GM21390 (cell line): ENCODE results near the gene AFG3L2.

Source experiments
- ATAC-seq: cut with Tn5 transposase; IDR thresholded peaks from one replicate; pipeline ENCODE4 v1.9.1; 2021; ENCODE audit not compliant: unreplicated experiment

AFG3L2 gene

DNA sequence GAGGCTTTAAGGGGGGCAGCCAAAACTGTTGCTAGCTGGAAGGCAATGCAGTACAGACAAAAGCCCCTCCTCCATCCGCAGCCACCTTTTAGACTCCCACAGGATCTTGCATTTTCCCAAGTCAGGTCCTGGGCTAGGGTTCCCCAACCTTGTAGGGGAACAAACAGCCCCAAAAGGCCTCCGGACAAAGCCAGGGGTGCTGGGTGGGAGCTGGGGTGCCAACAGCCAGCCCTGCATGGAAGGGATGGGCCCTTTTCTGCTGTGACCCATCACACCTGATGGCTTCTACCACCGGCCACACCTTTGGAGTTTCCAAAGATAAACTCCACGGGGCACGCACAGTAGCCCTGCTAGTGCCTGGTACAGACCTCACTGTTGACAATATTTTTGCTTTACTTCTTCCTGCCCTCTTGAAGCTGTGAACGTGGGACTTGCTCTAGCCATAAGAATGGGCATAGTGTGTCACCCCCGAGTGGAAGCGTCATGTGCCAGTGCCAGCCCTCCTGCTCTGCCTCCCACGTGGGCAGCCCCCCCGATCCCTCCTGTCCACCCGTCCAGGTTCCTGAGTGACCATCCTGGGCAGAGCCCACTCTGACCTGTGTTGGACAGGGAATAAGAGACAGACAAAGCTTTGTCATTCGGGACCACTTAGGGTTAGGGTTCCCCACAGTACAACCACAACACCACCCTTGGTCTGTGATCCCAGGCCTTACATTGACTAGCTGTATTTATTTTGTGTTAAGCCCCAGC lies 50.1 kb downstream of the AFG3L2 start:
- no peak for ATAC-seq

DNA sequence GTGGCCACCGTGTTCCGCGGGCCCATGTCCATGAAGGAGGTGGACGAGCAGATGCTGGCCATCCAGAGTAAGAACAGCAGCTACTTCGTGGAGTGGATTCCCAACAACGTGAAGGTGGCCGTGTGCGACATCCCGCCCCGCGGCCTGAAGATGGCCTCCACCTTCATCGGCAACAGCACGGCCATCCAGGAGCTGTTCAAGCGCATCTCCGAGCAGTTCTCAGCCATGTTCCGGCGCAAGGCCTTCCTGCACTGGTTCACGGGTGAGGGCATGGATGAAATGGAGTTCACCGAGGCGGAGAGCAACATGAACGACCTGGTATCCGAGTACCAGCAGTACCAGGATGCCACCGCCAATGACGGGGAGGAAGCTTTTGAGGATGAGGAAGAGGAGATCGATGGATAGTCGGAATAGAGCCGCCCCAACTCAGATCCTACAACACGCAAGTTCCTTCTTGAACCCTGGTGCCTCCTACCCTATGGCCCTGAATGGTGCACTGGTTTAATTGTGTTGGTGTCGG lies 51.2 kb downstream of the AFG3L2 start:
- ATAC-seq: no peak

DNA sequence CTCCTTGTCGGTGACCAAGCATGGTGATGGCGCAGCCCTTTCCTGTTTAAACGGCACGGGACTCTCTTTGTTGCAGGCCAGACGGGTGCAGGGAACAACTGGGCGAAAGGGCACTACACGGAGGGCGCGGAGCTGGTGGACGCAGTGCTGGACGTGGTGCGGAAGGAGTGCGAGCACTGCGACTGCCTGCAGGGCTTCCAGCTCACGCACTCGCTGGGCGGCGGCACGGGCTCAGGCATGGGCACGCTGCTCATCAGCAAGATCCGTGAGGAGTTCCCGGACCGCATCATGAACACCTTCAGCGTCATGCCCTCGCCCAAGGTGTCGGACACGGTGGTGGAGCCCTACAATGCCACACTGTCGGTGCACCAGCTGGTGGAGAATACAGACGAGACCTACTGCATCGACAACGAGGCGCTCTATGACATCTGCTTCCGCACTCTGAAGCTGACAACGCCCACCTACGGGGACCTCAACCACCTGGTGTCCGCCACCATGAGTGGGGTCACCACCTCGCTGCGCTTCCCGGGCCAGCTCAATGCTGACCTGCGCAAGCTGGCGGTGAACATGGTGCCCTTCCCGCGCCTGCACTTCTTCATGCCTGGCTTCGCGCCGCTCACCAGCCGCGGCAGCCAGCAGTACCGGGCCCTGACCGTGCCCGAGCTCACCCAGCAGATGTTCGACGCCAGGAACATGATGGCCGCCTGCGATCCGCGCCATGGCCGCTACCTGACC lies 51.9 kb downstream of the AFG3L2 start:
- no peak for ATAC-seq

DNA sequence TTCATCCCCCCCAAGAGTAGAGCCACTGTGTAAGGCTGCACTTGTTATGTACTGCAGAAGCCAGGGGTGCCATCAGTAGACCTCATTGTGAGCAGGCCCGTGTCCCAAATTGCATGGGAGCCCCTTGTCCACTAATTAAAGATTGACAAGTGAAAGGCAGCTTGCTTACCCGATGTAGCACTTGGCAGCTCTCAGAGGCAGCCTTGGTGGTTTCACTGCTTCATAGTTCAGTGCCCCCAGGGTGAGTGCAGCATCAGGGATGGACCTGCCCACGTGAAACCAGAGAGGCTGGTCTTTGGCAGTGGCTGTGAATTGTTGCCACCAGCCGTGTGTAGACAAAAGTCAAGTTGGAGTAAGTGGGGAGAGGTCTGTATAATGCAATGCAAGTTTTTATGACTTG lies 55.7 kb downstream of the AFG3L2 start:
- ATAC-seq: peak; percentile 75

DNA sequence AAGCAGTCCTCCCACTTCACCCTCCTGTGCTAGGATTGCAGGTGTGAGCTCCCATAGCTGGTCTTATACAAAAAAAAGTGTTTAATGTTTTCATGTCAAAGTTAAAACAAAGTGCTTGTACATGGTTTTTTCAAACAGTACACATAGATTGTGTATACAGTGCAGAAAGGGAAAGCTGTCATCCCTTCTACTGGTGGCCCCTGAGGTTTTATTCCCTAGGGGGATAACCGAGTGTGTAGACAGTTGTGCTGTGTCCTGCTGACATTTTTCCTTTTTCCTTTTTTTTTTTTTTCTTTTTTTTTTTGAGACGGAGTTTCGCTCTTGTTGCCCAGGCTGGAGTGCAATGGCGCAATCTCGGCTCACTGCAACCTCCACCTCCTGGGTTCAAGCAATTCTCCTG lies 58.2 kb downstream of the AFG3L2 start:
- no peak for ATAC-seq

DNA sequence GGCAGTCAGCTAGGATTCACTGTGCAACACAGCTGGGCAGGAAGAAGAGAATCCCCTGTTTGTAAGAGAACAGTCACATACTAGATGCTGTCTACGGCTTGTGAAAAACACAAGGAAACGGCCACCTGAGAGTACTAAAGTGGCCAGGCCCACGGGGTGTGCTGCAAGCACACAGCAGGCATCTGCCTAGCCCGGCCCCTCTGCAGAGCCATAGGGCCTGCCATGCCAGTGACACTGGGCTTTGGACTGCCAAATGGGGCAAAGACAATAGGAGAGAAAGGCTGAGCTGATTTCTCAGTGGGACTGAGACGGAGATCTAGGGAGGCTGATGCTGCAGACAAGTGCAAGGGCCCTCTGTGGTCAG lies 58.7 kb downstream of the AFG3L2 start:
- ATAC-seq: no peak

DNA sequence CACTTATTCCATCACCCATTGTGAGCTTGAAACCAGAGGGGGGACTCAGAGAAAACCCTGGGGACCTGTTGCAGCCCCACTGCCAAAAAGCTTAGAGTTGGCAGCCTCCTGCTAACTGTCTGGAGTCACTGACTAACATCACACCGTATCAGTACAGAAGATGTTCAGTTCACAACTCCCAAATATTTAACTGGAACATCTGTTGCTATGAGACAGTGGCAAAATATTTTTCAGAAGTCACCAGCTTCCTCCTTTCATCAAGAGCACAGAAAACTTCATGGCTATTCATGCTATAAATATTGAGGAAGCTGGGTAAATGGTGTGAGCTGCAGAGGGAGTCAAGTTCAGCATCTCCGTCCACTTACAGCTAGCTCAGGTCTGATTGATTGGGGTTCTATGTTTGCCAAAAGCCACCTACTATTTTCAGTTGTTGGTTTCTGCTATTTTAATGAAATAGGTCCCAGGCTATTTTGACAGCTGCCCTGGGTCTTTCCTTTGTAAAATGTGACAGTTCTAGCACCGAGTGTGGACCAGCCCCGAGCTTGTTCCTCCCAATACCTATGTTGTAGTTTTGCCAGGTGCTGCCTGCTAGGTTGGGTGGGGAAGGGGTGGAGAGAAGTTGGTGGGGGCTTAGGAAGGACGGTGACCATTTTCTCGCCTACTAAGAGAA lies 59.2 kb downstream of the AFG3L2 start:
- ATAC-seq: no peak

DNA sequence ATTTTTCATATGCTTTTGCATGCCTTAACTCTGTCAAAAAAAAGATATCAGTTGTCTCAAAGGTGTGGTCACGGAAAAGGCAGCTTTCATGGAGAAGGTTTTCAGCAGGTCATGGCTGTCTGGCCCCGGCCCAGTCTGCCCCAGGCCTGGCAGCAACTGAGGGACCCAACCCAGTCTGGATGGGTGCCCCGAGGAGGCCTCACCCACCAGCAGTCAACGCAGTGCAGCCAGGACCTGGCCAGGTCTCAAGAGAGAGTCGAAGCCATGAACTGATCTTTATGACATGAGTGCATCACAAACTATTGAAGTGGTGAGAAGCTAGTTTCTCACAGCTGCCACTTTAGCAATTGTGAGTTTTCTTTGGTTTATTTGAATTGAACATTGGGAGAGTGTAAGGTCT lies 61.1 kb downstream of the AFG3L2 start:
- ATAC-seq: no peak

DNA sequence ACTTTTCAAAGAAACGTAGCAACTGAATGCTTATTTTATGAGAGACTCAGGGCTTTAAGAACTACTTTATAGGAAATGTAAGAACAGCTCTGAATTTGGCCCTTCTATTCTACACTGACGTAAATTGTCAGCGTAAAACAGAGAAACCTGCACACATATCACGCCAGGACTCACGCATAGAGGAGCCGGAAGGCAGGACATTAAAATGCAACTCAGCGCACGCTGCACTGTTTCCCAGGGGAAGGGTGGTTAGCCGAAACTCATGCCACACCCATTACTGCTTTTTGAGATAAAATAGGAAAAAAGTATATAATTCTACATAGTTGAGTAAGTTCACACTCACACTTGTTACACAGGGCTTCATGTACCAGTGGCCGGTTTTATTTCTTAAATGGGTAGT lies 61.5 kb downstream of the AFG3L2 start:
- no peak for ATAC-seq

DNA sequence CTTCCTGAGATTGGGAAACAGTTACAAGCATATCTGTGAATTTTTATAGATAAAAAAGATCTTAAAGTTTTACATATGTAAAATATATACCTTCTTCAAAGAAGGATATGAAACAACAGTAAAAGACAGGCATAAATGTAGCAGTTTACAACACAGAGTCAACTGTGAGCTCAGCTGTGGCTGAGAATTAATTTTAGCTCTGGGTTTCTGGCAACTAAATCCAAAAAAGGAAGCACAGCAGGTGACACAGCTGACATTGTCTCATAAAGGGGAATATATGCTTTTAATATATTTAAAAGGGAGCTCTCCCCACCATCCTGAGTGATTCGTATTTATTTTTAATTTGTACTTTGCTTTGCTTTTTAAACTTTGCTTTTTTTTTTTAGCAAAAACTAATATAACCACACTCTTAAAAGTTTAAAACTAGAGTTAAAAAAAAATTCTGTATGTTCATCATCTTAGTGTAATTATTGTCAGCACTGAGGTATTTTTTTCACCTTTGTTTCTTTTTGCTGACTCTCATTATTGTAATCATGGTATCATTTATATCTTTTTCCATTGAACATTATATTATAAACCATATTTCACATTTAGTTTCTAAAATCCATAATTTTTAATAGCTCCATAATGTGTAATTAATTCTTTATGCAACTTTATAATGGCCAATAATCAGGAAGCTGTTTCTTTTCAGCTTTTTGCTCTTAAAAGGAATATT lies 62.3 kb downstream of the AFG3L2 start:
- no peak for ATAC-seq

DNA sequence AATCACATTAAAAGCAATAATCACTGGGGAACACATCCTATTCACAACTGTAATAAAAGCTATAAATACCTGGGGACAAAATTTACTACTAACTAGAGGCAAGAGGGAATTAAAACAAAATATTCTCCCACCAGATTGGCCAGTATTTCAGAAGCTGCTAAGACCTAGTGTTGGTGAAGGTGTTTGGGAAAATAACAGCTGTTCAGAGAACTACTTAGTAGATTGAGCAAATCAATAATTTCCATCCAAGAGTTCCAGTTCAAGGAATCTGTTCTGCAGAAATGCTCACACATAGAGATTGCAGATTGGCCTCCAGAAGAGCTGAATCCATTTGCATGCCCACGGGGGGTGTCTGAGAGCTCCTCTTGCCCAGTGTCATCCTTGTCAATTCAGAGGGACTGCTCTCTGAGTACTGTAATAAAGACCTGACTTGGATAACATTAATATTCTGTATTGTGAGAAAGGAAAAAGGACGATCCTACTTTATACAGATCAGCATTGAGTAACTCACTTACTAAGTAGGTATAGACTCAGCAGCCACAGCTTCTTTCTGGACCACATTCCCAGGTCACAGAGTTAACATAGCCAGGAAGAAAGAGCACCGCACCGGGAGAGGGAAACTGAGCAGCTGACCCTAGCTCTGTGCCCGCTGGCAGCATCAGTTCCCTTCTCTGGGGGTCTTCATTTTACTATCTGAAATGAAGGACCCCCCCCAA lies 63.3 kb downstream of the AFG3L2 start:
- no peak for ATAC-seq

DNA sequence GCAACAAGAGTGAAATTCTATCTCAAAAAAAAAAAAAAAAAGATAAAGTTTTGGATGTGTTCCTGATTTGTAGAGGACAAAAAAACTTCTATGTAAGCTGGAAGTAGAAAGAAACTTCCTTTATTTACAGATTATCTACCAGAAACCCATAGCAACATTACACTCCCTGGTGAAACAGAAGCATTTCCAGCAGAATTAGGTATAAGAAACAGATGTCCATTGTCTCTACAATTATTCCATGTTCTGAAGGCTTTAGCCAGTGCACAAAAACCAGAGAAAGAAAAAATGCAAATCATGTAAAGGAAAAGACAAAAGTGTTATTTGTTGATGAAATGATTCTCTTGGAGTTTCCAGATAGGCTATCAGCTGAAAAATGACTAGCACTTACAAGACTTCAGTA lies 64.1 kb downstream of the AFG3L2 start:
- no peak for ATAC-seq

DNA sequence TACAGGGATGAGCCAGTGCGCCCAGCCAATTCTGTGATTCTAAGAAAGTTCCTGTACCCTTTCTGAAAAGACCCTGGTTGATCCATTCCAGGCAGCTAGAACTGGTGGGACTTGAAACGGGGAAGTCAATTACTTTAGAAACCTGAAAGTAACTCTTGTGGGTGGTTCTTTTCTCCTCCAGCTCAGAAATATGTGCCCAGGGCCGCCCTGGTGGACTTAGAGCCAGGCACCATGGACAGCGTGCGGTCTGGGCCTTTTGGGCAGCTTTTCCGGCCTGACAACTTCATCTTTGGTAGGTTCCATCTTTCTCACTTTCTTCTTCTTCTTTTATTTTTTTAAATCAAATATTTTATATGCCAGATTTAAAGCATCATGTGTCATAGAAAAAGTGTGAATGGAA lies 66.3 kb downstream of the AFG3L2 start:
- no peak for ATAC-seq

DNA sequence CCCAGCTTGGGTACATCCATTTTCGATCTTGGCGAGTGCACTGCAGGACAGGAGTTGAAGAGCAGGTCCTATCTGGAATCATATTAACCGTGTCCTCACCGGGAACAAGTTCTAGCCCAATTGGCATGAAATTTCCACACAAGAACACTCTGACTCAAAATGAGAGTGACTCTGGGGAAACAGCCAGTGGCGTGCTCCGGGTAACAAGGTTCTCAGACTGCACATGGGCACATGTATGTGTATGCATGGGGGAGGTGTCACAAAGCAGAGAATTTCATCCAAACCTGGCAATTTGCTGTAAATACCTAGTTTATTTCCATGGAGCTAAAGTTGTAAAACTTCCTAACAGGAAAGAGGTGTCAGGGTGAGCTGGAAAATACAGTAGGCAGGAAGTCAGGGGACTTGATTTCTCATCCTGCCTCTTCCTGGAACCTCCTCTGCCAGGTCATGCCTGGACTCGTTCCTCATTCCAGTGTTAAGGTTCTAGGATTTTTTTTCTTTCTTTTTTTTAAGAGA lies 67.3 kb downstream of the AFG3L2 start:
- no peak for ATAC-seq

DNA sequence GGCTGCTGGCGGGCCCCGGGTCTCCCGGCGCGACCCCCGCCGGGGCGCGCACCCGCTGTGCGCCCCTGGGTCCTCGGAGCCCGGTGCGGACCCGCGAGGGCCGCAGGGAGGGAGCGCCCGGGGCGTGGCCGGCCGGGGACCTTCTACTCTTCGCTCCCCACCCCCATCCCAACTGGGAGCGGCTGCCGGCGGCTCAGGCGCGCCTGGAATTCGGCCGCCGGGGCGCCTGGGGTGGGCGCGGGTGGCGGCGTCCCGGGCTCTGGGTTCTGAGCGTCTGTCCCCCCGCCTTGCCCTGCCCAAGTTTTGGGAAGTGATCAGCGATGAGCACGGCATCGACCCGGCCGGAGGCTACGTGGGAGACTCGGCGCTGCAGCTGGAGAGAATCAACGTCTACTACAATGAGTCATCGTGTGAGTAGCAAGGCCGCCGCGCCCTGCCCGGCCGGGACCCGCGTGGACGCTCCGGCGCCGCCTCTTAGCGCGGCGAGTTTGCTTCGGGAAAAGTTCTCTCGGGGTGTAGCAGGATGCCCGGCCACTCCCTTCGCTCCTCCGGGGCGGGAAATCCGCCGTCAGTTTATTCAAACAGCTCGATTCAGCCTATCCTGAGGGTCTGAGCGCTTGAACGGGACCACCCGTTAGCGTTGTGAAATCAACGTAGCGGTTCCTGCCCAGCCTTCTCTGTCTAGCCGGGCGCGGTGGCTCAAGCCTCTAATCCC lies 68.5 kb downstream of the AFG3L2 start:
- ATAC-seq: peak; percentile 59

DNA sequence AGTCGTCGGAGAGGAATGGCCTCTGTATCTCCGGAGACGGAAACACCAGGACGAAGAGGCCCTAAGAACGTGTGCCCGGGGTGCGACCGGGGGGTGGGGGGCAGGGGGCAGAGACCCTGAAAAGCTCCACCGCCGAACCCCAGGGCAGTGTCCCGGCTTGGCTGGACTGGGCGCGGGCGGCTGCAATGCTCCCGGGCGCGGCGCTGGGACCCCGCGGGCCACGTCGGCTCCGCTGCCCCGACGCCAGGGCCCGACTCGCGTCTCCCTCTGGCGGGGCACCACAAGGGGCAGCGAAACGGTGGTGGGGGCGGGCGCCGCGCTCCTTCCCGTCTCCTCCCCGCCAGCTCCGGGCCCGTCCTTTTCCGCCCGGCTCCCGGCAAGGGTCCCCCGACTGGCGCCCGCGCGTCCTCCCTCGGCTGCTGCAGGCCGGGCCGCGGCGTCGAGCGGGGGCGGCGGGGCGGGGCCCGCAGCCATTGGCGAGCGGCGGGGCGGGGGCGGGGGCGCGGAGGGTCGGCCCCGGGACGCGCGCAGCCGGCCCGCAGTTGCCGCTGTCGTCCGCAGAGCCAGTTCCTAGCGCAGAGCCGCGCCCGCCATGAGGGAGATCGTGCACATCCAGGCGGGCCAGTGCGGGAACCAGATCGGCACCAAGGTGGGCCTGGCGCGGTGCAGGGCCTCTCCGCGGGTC lies 69.2 kb downstream of the AFG3L2 start, which contains the start of gene TUBB6:
TSS of gene TUBB6 (plus strand) at position 541 of the 685 bp plus-strand sequence. CDS start at position 593, 52 bp downstream.
- peak; percentile 47 for ATAC-seq

DNA sequence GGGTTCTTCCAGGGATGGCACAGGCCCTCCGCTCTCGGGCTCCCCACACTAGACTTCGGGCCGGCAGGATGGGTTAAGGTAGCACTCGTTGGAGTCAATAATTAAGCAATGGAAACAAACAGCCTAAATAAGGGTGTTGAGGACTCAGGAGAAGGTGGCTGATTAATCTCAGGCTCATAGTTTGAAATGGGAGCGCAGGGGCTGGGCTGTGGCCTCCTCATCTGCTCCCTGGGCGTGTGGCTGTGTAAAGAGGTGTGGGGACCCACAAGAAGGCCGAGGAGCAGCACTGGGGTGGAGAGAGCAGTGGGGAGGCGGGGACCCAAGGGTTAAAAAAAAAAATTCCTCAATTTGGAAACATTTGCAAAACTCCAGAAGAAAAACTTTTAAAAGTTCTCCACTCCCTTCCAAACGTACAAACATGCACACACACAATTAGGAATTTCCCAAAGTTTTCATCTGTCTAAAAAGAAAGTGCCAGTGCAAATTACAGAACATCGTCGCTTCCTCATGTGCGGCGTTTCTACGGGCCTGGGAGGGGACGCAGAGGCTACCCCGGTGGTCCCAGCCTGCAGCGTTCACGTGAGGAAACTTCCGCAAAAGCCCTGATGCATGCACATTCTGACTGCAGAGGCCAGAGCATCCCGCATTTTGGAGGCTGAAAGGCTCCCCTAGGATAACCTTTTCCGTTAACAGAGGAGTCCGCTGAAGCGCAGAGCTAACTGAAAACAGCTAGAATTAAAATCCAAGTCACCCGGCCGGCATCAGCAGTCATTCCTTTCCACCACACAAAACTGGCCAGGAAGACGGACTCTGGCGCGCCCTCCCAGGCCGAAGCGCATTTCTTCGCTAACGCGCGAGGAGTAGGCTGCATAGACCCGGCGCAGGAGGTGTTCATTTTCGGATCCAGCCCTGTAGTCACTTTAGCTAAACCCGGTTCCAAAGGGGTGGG lies 70.0 kb downstream of the AFG3L2 start:
- ATAC-seq: peak; percentile 14
